Keratinocyte (primary cell): ENCODE data around the gene GLTPD2. TPM values are rescaled to one million over a fixed set of nuclear protein-coding genes. Genes with fewer than 3 reads are reported as not detected.

ENCODE experiments used
- DNase-seq: peaks from one replicate; pipeline ENCODE4 v3.0.0-alpha.2; 2011; ENCODE audit warnings: low read depth, missing footprints, low spot score
- FAIRE-seq: peaks from 2 replicates; lab custom pipeline; 2011; peaks lifted over from hg19 to GRCh38; lab: Jason Lieb, UNC
- H2AFZ ChIP-seq: 2 replicates; pipeline ENCODE4 v1.6.0; 2012; ENCODE audit warnings: low read length, control low read depth, inconsistent platforms; ENCODE audit not compliant: control insufficient read depth
- H3K27ac ChIP-seq: 2 replicates; pipeline ENCODE4 v1.5.1; 2011; ENCODE audit warnings: low read length; ENCODE audit not compliant: control insufficient read depth, insufficient read depth
- H3K27me3 ChIP-seq: 3 replicates; pipeline ENCODE4 v1.6.0; 2011; ENCODE audit warnings: low read length; ENCODE audit not compliant: control insufficient read depth, insufficient read depth; ENCODE audit errors: extremely low read depth
- H3K36me3 ChIP-seq, 2 experiments: 2 replicates in 1 of 2; 3 replicates in 1 of 2; pipeline ENCODE4 v1.5.1; 2011; ENCODE audit warnings: low read length in 2 of 2, mild to moderate bottlenecking in 1 of 2; ENCODE audit not compliant: control insufficient read depth in 2 of 2, insufficient read depth in 2 of 2; ENCODE audit errors: extremely low read depth in 1 of 2
- H3K4me1 ChIP-seq: 3 replicates; pipeline ENCODE4 v1.5.1; 2011; ENCODE audit warnings: low read length; ENCODE audit not compliant: control insufficient read depth, insufficient read depth; ENCODE audit errors: extremely low read depth
- H3K4me2 ChIP-seq: 3 replicates; pipeline ENCODE4 v1.6.0; 2011; ENCODE audit warnings: low read depth, low read length; ENCODE audit not compliant: control insufficient read depth, insufficient read depth; ENCODE audit errors: extremely low read depth
- H3K4me3 ChIP-seq, 3 experiments: fragments of 200-600 bp in 1 of 3; sonication (generic) in 1 of 3; 2 replicates in 2 of 3; 3 replicates in 1 of 3; pipeline ENCODE4 v1.5.1; 2011 to 2016; ENCODE audit warnings: low read length in 3 of 3, mild to moderate bottlenecking in 3 of 3, control low read depth in 2 of 3, inconsistent platforms in 1 of 3, low read depth in 1 of 3, mixed read lengths in 1 of 3, mixed run types in 1 of 3, moderate library complexity in 1 of 3; ENCODE audit not compliant: control insufficient read depth in 2 of 3, insufficient read depth in 2 of 3; ENCODE audit errors: extremely low read depth in 1 of 3
- H3K79me2 ChIP-seq: 2 replicates; pipeline ENCODE4 v1.6.0; 2012; ENCODE audit warnings: low read length; ENCODE audit not compliant: control insufficient read depth, insufficient read depth
- H3K9ac ChIP-seq: 3 replicates; pipeline ENCODE4 v1.6.0; 2011; ENCODE audit warnings: low read length; ENCODE audit not compliant: control insufficient read depth, insufficient read depth; ENCODE audit errors: extremely low read depth
- H3K9me1 ChIP-seq: 3 replicates; pipeline ENCODE4 v1.6.0; 2011; ENCODE audit warnings: low read length; ENCODE audit not compliant: control insufficient read depth, insufficient read depth; ENCODE audit errors: extremely low read depth
- H3K9me3 ChIP-seq: 2 replicates; pipeline ENCODE4 v1.5.1; 2012; ENCODE audit warnings: low read depth, low read length; ENCODE audit not compliant: control insufficient read depth
- H4K20me1 ChIP-seq: 3 replicates; pipeline ENCODE4 v1.6.0; 2011; ENCODE audit warnings: low read length; ENCODE audit not compliant: control insufficient read depth, insufficient read depth; ENCODE audit errors: extremely low read depth
- EZH2 ChIP-seq: IDR thresholded peaks from one replicate; pipeline ENCODE4 v1.6.1; 2012; ENCODE audit warnings: inconsistent platforms, mild to moderate bottlenecking, low read length, moderate library complexity
- dilution Hi-C: fragments of 300-500 bp; cut with MboI; formaldehyde crosslinking; loops from one replicate; pipeline ENCODE4 v1.7.0; 2020; ENCODE audit warnings: low sequenced_read_pairs; ENCODE audit not compliant: extremely low pct_ligation_motif_present
- polyA plus RNA-seq, 5 experiments: library from polyadenylated mRNA; depleted of rRNA in 3 of 5; stranded (reverse) in 3 of 5; stranded (forward) in 1 of 5; unstranded in 1 of 5; fragments of >200 nt; gene quantifications; 1 replicate in 1 of 5; 2 replicates in 3 of 5; 3 replicates in 1 of 5; pipeline versions ENCODE4 v1.2.1 to v1.2.3, GENCODE V29; 2011 to 2012; ENCODE audit warnings: missing spikeins in 2 of 5, low read depth in 1 of 5, low replicate concordance in 1 of 5
- TF ChIP-seq, protein P1 (sequence below), 3 experiments: IDR thresholded peaks in 1 of 3; conservative IDR thresholded peaks in 1 of 3; optimal IDR thresholded peaks in 1 of 3; 2 replicates in 2 of 3; 3 replicates in 1 of 3; pipeline versions ENCODE3 to v1.5.1; 2011; ENCODE audit warnings: low read length in 3 of 3, mild to moderate bottlenecking in 3 of 3, moderate library complexity in 2 of 3, control low read depth in 1 of 3, inconsistent platforms in 1 of 3; ENCODE audit not compliant: insufficient read depth in 2 of 3; ENCODE audit errors: extremely low read depth in 1 of 3

The GLTPD2 gene
- polyA plus RNA-seq, 1 donor (not counting 4 experiments of a cell fraction or from before 2014, with no cell fraction given) = not detected

DNA sequence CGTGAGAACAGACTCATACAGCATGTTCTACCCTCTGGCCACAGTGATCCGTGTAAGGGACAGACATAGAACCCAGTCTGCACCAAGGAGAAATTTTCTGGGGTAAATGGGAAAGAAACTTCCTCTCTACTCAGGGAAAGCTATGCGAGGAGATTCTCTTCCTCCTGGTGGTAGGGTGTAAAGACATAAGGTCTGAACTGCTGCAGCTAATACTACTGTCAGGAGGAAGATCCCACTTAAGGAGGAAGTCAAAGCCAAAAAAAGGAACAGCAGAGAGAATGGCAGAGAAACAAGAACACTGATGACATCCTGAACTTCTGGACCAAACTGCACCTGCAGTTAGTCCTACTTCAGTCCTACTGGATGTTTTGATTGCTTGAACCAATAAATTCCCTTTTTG lies 24.2 kb upstream of the GLTPD2 start:
- Histone ChIP-seq H3K9me1 (no peaks in the 10 kb centered on the region), H3K36me3 (no peaks in the 10 kb centered on the region), H3K27me3 (no peaks in the 10 kb centered on the region), H3K27ac (no peak overlapping the region), H2AFZ (no peak overlapping the region), H3K4me3 (no peak overlapping the region), H3K79me2 (no peaks in the 10 kb centered on the region), H3K9me3 (no peaks in the 10 kb centered on the region), H3K9ac (no peak overlapping the region), H3K4me1 (no peaks in the 10 kb centered on the region), H3K4me2 (no peak overlapping the region), H4K20me1 (no peaks in the 10 kb centered on the region)
- TF ChIP-seq, protein P1, sequence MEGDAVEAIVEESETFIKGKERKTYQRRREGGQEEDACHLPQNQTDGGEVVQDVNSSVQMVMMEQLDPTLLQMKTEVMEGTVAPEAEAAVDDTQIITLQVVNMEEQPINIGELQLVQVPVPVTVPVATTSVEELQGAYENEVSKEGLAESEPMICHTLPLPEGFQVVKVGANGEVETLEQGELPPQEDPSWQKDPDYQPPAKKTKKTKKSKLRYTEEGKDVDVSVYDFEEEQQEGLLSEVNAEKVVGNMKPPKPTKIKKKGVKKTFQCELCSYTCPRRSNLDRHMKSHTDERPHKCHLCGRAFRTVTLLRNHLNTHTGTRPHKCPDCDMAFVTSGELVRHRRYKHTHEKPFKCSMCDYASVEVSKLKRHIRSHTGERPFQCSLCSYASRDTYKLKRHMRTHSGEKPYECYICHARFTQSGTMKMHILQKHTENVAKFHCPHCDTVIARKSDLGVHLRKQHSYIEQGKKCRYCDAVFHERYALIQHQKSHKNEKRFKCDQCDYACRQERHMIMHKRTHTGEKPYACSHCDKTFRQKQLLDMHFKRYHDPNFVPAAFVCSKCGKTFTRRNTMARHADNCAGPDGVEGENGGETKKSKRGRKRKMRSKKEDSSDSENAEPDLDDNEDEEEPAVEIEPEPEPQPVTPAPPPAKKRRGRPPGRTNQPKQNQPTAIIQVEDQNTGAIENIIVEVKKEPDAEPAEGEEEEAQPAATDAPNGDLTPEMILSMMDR (optimal IDR thresholded peaks at IDR 0.05 in 1 of 3, IDR thresholded peaks at IDR 0.05 in 1 of 3, conservative IDR thresholded peaks at IDR 0.05 in 1 of 3; ENCODE audit: extremely low read depth in 1 of 3, insufficient read depth in 2 of 3, low read length in 3 of 3) = no peak
- no peak for TF ChIP-seq EZH2
- dilution Hi-C loops = no loop called here
- DNase-seq = no peak
- no peak for FAIRE-seq

DNA sequence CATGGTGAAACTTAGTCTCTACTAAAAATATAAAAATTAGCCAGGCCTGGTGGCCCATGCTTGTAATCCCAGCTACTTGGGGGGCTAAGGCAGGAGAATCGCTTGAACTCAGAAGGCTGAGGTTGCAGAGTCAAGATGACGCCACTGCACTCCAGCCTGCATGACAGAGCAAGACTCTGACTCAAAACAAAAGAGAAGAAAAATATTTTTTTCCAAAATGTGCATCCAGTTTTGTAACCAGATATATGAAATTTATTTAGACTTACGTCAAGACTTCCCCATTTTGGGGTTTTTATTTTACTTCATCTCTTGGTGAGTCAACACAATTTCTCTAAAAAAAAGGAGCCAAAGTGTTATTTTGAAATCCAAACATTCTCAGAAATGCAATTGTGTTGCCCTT lies 22.6 kb upstream of the GLTPD2 start:
- no peaks in the 10 kb centered on the region for H3K9me3 ChIP-seq
- no peak overlapping the region for H2AFZ ChIP-seq
- DNase-seq = no peak
- no peak overlapping the region for H3K27ac ChIP-seq
- no peak for TF ChIP-seq EZH2
- TF ChIP-seq, protein P1 (optimal IDR thresholded peaks at IDR 0.05 in 1 of 3, IDR thresholded peaks at IDR 0.05 in 1 of 3, conservative IDR thresholded peaks at IDR 0.05 in 1 of 3; ENCODE audit: extremely low read depth in 1 of 3, insufficient read depth in 2 of 3, low read length in 3 of 3) = no peak
- H3K27me3 ChIP-seq = no peaks in the 10 kb centered on the region
- H3K4me1 ChIP-seq = no peaks in the 10 kb centered on the region
- dilution Hi-C loops = no loop called here
- no peak overlapping the region for H3K4me3 ChIP-seq
- no peaks in the 10 kb centered on the region for H3K36me3 ChIP-seq
- no peak overlapping the region for H3K9ac ChIP-seq
- H3K79me2 ChIP-seq = no peaks in the 10 kb centered on the region
- H3K9me1 ChIP-seq = no peaks in the 10 kb centered on the region
- no peaks in the 10 kb centered on the region for H4K20me1 ChIP-seq
- no peak overlapping the region for H3K4me2 ChIP-seq
- FAIRE-seq = no peak
